ENCODE measurements around the gene EPC1. TPM values are rescaled to one million over a fixed set of nuclear protein-coding genes. Genes with fewer than 3 reads are reported as not detected.

EPC1 gene
- total and polyA plus RNA-seq, 9 of the 15 experiments (the other 6 are each of a cell fraction or from before 2014, with no cell fraction given) = 7.0 to 43.6 (median 16.1) TPM

DNA sequence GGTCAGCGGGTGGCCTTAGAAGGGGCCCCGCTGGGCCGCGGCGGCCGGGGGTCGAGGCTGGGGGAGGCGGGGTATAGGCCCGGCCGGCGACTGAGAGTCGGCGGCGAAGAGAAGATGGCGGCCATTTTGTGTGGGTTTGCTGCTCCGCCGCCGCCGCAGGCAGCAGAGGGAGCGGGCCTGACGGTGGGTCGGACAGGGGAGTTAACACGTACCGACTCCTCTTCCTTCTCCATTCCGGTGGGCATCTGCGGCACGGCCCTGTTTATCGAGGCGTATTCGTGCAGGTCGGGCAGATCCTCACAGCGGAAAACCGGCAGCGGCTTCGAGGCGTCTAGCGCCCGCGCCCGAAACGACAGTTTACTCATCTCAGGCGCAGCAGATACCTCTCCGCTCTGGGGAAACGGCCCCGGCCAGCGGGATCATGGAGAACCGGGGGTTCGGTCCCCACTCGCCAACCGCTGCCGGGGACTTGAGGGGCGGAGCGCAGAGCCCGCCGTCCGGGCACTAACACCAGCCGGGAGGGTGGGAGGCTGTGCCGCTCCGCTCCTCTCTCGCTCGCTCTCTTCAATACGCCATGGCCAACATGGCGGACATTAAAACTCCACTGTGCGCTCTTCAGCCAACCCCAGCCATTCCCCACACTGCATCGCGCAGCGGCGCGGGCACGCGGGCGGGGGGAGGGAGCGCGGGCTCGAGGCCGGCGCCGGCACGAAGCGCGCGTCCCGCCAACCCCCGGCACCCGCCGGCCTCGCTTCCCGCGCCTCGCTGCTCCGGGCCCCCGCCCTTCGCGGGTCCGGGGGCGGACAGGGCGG lies at the start of gene EPC1 (continued):
- TF ChIP-seq, protein P1, sequence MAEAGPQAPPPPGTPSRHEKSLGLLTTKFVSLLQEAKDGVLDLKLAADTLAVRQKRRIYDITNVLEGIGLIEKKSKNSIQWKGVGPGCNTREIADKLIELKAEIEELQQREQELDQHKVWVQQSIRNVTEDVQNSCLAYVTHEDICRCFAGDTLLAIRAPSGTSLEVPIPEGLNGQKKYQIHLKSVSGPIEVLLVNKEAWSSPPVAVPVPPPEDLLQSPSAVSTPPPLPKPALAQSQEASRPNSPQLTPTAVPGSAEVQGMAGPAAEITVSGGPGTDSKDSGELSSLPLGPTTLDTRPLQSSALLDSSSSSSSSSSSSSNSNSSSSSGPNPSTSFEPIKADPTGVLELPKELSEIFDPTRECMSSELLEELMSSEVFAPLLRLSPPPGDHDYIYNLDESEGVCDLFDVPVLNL (CRISPR knock-in tag; IDR thresholded peaks at IDR 0.05; ENCODE audit: low read depth) = 0 out of 2 replicates have a peak, but pooled peaks have one; percentile 45
- TF ChIP-seq, protein P2, sequence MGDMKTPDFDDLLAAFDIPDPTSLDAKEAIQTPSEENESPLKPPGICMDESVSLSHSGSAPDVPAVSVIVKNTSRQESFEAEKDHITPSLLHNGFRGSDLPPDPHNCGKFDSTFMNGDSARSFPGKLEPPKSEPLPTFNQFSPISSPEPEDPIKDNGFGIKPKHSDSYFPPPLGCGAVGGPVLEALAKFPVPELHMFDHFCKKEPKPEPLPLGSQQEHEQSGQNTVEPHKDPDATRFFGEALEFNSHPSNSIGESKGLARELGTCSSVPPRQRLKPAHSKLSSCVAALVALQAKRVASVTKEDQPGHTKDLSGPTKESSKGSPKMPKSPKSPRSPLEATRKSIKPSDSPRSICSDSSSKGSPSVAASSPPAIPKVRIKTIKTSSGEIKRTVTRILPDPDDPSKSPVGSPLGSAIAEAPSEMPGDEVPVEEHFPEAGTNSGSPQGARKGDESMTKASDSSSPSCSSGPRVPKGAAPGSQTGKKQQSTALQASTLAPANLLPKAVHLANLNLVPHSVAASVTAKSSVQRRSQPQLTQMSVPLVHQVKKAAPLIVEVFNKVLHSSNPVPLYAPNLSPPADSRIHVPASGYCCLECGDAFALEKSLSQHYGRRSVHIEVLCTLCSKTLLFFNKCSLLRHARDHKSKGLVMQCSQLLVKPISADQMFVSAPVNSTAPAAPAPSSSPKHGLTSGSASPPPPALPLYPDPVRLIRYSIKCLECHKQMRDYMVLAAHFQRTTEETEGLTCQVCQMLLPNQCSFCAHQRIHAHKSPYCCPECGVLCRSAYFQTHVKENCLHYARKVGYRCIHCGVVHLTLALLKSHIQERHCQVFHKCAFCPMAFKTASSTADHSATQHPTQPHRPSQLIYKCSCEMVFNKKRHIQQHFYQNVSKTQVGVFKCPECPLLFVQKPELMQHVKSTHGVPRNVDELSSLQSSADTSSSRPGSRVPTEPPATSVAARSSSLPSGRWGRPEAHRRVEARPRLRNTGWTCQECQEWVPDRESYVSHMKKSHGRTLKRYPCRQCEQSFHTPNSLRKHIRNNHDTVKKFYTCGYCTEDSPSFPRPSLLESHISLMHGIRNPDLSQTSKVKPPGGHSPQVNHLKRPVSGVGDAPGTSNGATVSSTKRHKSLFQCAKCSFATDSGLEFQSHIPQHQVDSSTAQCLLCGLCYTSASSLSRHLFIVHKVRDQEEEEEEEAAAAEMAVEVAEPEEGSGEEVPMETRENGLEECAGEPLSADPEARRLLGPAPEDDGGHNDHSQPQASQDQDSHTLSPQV (IDR thresholded peaks at IDR 0.05) = peak; percentile 62; the same call in 1 of the 2 replicates
- TF ChIP-seq ZNF318 (IDR thresholded peaks at IDR 0.05; ENCODE audit: borderline replicate concordance in 1 of 2, low read depth in 1 of 2) = 0 out of 4 replicates have a peak, but pooled peaks of 1 of the 2 experiments have one; percentile 32
- TF ChIP-seq ELF2 (CRISPR knock-in tag; IDR thresholded peaks at IDR 0.05) = 0 out of 2 replicates have a peak, but pooled peaks have one; percentile 0
- TF ChIP-seq TBP (optimal IDR thresholded peaks at IDR 0.05; ENCODE audit: low read depth, low read length) = peak; percentile 93
- no peak for TF ChIP-seq PHF21A (IDR thresholded peaks at IDR 0.05; ENCODE audit: borderline replicate concordance, low read depth)
- TF ChIP-seq ZNF121 (CRISPR knock-in tag; conservative IDR thresholded peaks at IDR 0.05) = no peak
- peak; percentile 9; the same call in 1 of the 2 replicates for TF ChIP-seq ZNF583 (CRISPR knock-in tag; IDR thresholded peaks at IDR 0.05)
- TF ChIP-seq RHOXF2B (CRISPR knock-in tag; conservative IDR thresholded peaks at IDR 0.05) = no peak
- no peak for TF ChIP-seq NELFE (IDR thresholded peaks at IDR 0.05; ENCODE audit: insufficient read depth, insufficient read length)
- peak; percentile 91 for TF ChIP-seq GATAD2B (IDR thresholded peaks at IDR 0.05; ENCODE audit: borderline replicate concordance)
- TF ChIP-seq HMG20A (CRISPR knock-in tag; conservative IDR thresholded peaks at IDR 0.05) = no peak

Measured in K562 (cell line).